GM12878 (cell line): ENCODE data around the gene OR52I2. TPM values are rescaled to one million over a fixed set of nuclear protein-coding genes. Genes with fewer than 3 reads are reported as not detected.

ENCODE experiments used
- ATAC-seq: fragments of 200-7000 bp; cut with Tn5 transposase; 3 replicates; pipeline ENCODE4 v1.9.1; 2020; ENCODE audit warnings: mild to moderate bottlenecking, moderate library complexity
- Bru-seq: library from RNA; stranded (reverse); fragments of 400-500 nt; gene quantifications from one replicate; lab custom pipeline; 2021; lab: Mats Ljungman, UMichigan
- BruChase-seq, 2 experiments: library from RNA; stranded (reverse); fragments of 400-500 nt; gene quantifications; one replicate each; lab custom pipeline; 2021; lab: Mats Ljungman, UMichigan
- BruUV-seq: library from RNA; stranded (reverse); fragments of 400-500 nt; replicated peaks from 2 replicates; lab custom pipeline; 2021; lab: Mats Ljungman, UMichigan
- CTCF ChIA-PET: fragments of 300-600 bp; sonication (Branson Sonifier 250); formaldehyde crosslinking; extraction: SDS; loops from one replicate; lab custom pipeline; 2021; ENCODE audit warnings: inconsistent platforms; lab: Yijun Ruan, JAX
- POLR2A ChIA-PET: fragments of 350-600 bp; formaldehyde crosslinking; extraction: SDS; loops from one replicate; lab custom pipeline; 2021; ENCODE audit warnings: inconsistent platforms; lab: Charles Lee
- RAD21 ChIA-PET: fragments of 300-600 bp; sonication (Branson Sonifier 250); formaldehyde crosslinking; loops from one replicate; lab custom pipeline; 2023; ENCODE audit warnings: antibody characterized with exemption; ENCODE audit not compliant: unreplicated experiment; lab: Charles Lee
- SMC1A ChIA-PET: fragments of 300-600 bp; sonication (Branson Sonifier 250); formaldehyde crosslinking; loops from one replicate; lab custom pipeline; 2023; ENCODE audit not compliant: unreplicated experiment, uncharacterized antibody; lab: Charles Lee
- DNase-seq: peaks from one replicate; pipeline ENCODE4 v3.0.0-alpha.2; 2011; ENCODE audit warnings: low read depth, low spot score
- FAIRE-seq: peaks from 3 replicates; lab custom pipeline; 2011; peaks lifted over from hg19 to GRCh38; lab: Jason Lieb, UNC
- H2AFZ ChIP-seq: 2 replicates; pipeline ENCODE4 v1.6.0; 2011; ENCODE audit warnings: low read depth, low read length, control low read depth; ENCODE audit not compliant: control insufficient read depth
- H3K27ac ChIP-seq: 2 replicates; pipeline ENCODE4 v1.5.1; 2011; ENCODE audit warnings: control low read depth; ENCODE audit not compliant: control insufficient read depth, insufficient read depth
- H3K27me3 ChIP-seq, 2 experiments: replicated peaks in 1 of 2; 2 replicates each; pipeline versions ENCODE4 v1.6.0 to v1.6.1; 2011; ENCODE audit warnings: low read length in 1 of 2; ENCODE audit not compliant: control insufficient read depth in 2 of 2, insufficient read depth in 2 of 2
- H3K36me3 ChIP-seq, 2 experiments: 2 replicates each; pipeline ENCODE4 v1.5.1; 2011; ENCODE audit warnings: low read length in 1 of 2; ENCODE audit not compliant: control insufficient read depth in 2 of 2, insufficient read depth in 2 of 2
- H3K4me1 ChIP-seq: 2 replicates; pipeline ENCODE4 v1.6.1; 2011; ENCODE audit warnings: mild to moderate bottlenecking, low read length, moderate library complexity, mixed read lengths; ENCODE audit not compliant: control insufficient read depth, insufficient read depth
- H3K4me2 ChIP-seq: 2 replicates; pipeline ENCODE4 v1.6.0; 2011; ENCODE audit warnings: control low read depth; ENCODE audit not compliant: control insufficient read depth, insufficient read depth
- H3K4me3 ChIP-seq: fragments of 200-600 bp; sonication (generic); 2 replicates; pipeline ENCODE4 v1.5.1; 2016
- H3K79me2 ChIP-seq: 2 replicates; pipeline ENCODE4 v1.6.0; 2011; ENCODE audit warnings: low read length; ENCODE audit not compliant: control insufficient read depth, insufficient read depth
- H3K9ac ChIP-seq: 2 replicates; pipeline ENCODE4 v1.8.0; 2011; ENCODE audit warnings: low read length, control low read depth, mixed read lengths; ENCODE audit not compliant: control insufficient read depth, insufficient read depth
- H3K9me3 ChIP-seq: replicated peaks from 3 replicates; pipeline ENCODE4 v1.5.1; 2011; ENCODE audit warnings: mild to moderate bottlenecking, low read length; ENCODE audit not compliant: control insufficient read depth, insufficient read depth
- H4K20me1 ChIP-seq: 2 replicates; pipeline ENCODE4 v1.6.0; 2011; ENCODE audit not compliant: control insufficient read depth, insufficient read depth
- MTA3 ChIP-seq: IDR thresholded peaks from 2 replicates; pipeline ENCODE4 v1.6.1; 2012; ENCODE audit warnings: low read length, inconsistent platforms, borderline replicate concordance
- MXI1 ChIP-seq: fragments of 150-350 bp; IDR thresholded peaks from 2 replicates; pipeline ENCODE4 v1.6.1; 2011; ENCODE audit warnings: low read depth, mild to moderate bottlenecking, inconsistent platforms, low read length, improper control_type of control experiment
- POLR2AphosphoS5 ChIP-seq: IDR thresholded peaks from 2 replicates; pipeline ENCODE4 v1.6.1; 2011; ENCODE audit warnings: mild to moderate bottlenecking, low read length, inconsistent platforms
- PRDM15 ChIP-seq: fragments of 450-650 bp; formaldehyde crosslinking; IDR thresholded peaks from 2 replicates; pipeline ENCODE4 v1.4.0; 2020; ENCODE audit warnings: mild to moderate bottlenecking, moderate library complexity
- REST ChIP-seq: IDR thresholded peaks from 2 replicates; pipeline ENCODE4 v1.6.1; 2012; ENCODE audit warnings: mild to moderate bottlenecking, low read depth, low read length
- SREBF1 ChIP-seq: IDR thresholded peaks from 2 replicates; pipeline ENCODE4 v1.6.1; 2012; ENCODE audit warnings: mild to moderate bottlenecking, low read length
- TAF1 ChIP-seq: IDR thresholded peaks from 2 replicates; pipeline ENCODE4 v1.6.1; 2011; ENCODE audit warnings: mild to moderate bottlenecking, low read depth, low read length, borderline replicate concordance
- TARDBP ChIP-seq: IDR thresholded peaks from 2 replicates; pipeline ENCODE4 v1.6.1; 2016; ENCODE audit warnings: borderline replicate concordance
- in situ Hi-C: fragments of 300-500 bp; cut with MboI; formaldehyde crosslinking; loops from 9 replicates; pipeline ENCODE4 v1.14.3; 2018; ENCODE audit warnings: mixed read lengths
- intact Hi-C: fragments of 100-400 bp; cut with micrococcal nuclease; formaldehyde crosslinking; loops from one replicate; pipeline ENCODE4 v1.14.2; 2022; ENCODE audit not compliant: unreplicated experiment
- long read RNA-seq, 2 experiments: library from polyadenylated mRNA; unstranded; transcript quantifications; one replicate each; pipeline ENCODE4 v2.0.0, GENCODE V29; 2019 to 2020
- polyA minus RNA-seq, 3 experiments: library from RNA; depleted of rRNA, polyadenylated mRNA; stranded (reverse); fragments of >200 nt; gene quantifications; 2 replicates each; pipeline ENCODE4 v1.2.3, GENCODE V29; 2011
- polyA plus RNA-seq, 11 experiments: library from polyadenylated mRNA; depleted of rRNA in 4 of 11; unstranded in 6 of 11; stranded (reverse) in 5 of 11; fragments of >200 nt; fragmentation: Nextera tagmentation in 4 of 11; fragmentation: Illumina TruSeq in 1 of 11; extraction: Ambion mirVana in 4 of 11; extraction: Trizol in 1 of 11; gene quantifications; 1 replicate in 1 of 11; 2 replicates in 10 of 11; pipeline versions ENCODE4 v1.2.1 to v1.2.3, GENCODE V29; 2011 to 2016; ENCODE audit warnings: inconsistent platforms in 2 of 11, missing spikeins in 2 of 11, low read depth in 1 of 11
- total RNA-seq, 4 experiments: library from RNA; depleted of rRNA in 3 of 4; stranded (reverse); fragments of >200 nt in 3 of 4; fragmentation: Illumina TruSeq in 1 of 4; extraction: Trizol in 1 of 4; gene quantifications; 2 replicates each; pipeline versions ENCODE4 v1.2.1 to v1.2.3, GENCODE V29; 2013 to 2021

Gene OR52I2
- total RNA-seq (2013; cell fraction: nucleolus; rRNA removed), result not detected in 2 replicates
- total RNA-seq (2014; rRNA removed), result not detected in 2 replicates
- not detected in 2 replicates for total RNA-seq (2014; rRNA removed; fragmentation: Illumina TruSeq; extraction: Trizol)
- not detected in 2 replicates for total RNA-seq (2021)
- polyA plus RNA-seq (2011; ENCODE audit: low read depth), result not detected
- not detected in 2 replicates for polyA plus RNA-seq (2011; rRNA removed)
- polyA plus RNA-seq (2011; cell fraction: cytosol; rRNA removed), result not detected in 2 replicates
- polyA plus RNA-seq (2011; cell fraction: nucleus; rRNA removed), result not detected in 2 replicates
- not detected in 2 replicates for polyA plus RNA-seq (2012)
- not detected in 2 replicates for polyA plus RNA-seq (2014; fragmentation: Illumina TruSeq; extraction: Trizol)
- polyA plus RNA-seq (2014; fragmentation: Nextera tagmentation; extraction: Ambion mirVana), result not detected
- polyA plus RNA-seq (2014; rRNA removed), result not detected in 2 replicates
- under 1 TPM; 0.04 to 0.05 TPM for polyA plus RNA-seq (2016; fragmentation: Nextera tagmentation; extraction: Ambion mirVana)
- polyA minus RNA-seq (2011; rRNA and poly(A)+ RNA removed), result not detected in 2 replicates
- polyA minus RNA-seq (2011; cell fraction: cytosol; rRNA and poly(A)+ RNA removed), result not detected in 2 replicates
- not detected in 2 replicates for polyA minus RNA-seq (2011; cell fraction: nucleus; rRNA and poly(A)+ RNA removed)
- not detected for Bru-seq, nascent RNA
- BruChase-seq, experiment 1, labeled RNA remaining after a 6-hour chase, result not detected
- BruChase-seq, experiment 2, labeled RNA remaining after a 2-hour chase, result not detected
- long read RNA-seq, experiment 1, result 0 reads
- long read RNA-seq, experiment 2, result 0 reads

- POLR2A ChIA-PET, result no interaction called here
Measured at GRCh38 chr11:4581443-4581842, at the start of gene OR52I2. Gene OR52I2 (plus strand): TSS chr11:4581743.

More at GRCh38 chr11:4581443-4581842, at the start of gene OR52I2:
- intact Hi-C loops, result no loop called here
- Histone ChIP-seq H4K20me1 (no peaks in the 10 kb centered on the region), H3K4me3 (no peak within 1 kb of the TSS), H3K27ac (no peak within 1 kb of the TSS), H3K9ac (no peak within 1 kb of the TSS), H3K9me3 (no peaks in the 10 kb centered on the region), H3K79me2 (no peaks in the 10 kb centered on the region), H3K27me3 (no peaks in the 10 kb centered on the region; a peak in 1 of 4 replicates), H2AFZ (no peak within 1 kb of the TSS), H3K36me3 (no peaks in the 10 kb centered on the region)
- DNase-seq (no peak), ATAC-seq (no peak)
- in situ Hi-C loops, result no loop called here
- BruUV-seq, result no TSS peak
- TF ChIP-seq TAF1, result no peak
- TF ChIP-seq MXI1, result no peak
- TF ChIP-seq REST, result no peak
- no peak for TF ChIP-seq MTA3
- TF ChIP-seq PRDM15 (CRISPR knock-in tag), result no peak
- TF ChIP-seq SREBF1, result no peak
- TF ChIP-seq POLR2AphosphoS5, result no peak
- no peak for TF ChIP-seq TARDBP
- TF ChIP-seq, all 136 proteins: peak for 0
- ChIA-PET SMC1A (interaction anchor here (1.1 kb wide), 1 partner anchor 52 kb away, joined by 3 read pairs; no protein-coding TSS in a partner anchor), CTCF (interaction anchor here (0.8 kb wide), 1 partner anchor 10 kb away, joined by 3 read pairs; no protein-coding TSS in a partner anchor), RAD21 (no interaction called here)
- Histone ChIP-seq H3K4me1 (no peaks in the 10 kb centered on the region), H3K4me2 (no peak within 1 kb of the TSS)
- no peak for FAIRE-seq
